RWPE2 (cell line): Measurements from ENCODE around the gene SLC13A1.

Experiments
- ATAC-seq: fragments of 200-7000 bp; cut with Tn5 transposase; 3 replicates; pipeline ENCODE4 v1.9.1; 2021; ENCODE audit warnings: low read depth
- DNase-seq: peaks from one replicate; pipeline ENCODE4 v3.0.0-alpha.2; 2020; ENCODE audit warnings: low spot score
- H3K27ac ChIP-seq: fragments of 450-650 bp; 2 replicates; pipeline ENCODE4 v1.5.1; 2017; ENCODE audit warnings: mild to moderate bottlenecking; ENCODE audit not compliant: poor library complexity, severe bottlenecking
- H3K27me3 ChIP-seq: fragments of 250-450 bp; sonication (Bioruptor Pico); 2 replicates; pipeline ENCODE4 v1.5.1; 2021; ENCODE audit warnings: mild to moderate bottlenecking, moderate library complexity; ENCODE audit not compliant: insufficient read depth, poor library complexity, severe bottlenecking
- H3K36me3 ChIP-seq: fragments of 250-450 bp; sonication (Bioruptor Pico); 2 replicates; pipeline ENCODE4 v1.5.1; 2020; ENCODE audit warnings: low read depth, mild to moderate bottlenecking, moderate library complexity
- H3K4me1 ChIP-seq: fragments of 250-450 bp; sonication (Bioruptor Pico); 2 replicates; pipeline ENCODE4 v1.5.1; 2021; ENCODE audit warnings: mild to moderate bottlenecking, moderate library complexity; ENCODE audit not compliant: insufficient read depth, poor library complexity, severe bottlenecking
- H3K4me3 ChIP-seq: fragments of 250-450 bp; sonication (Bioruptor Pico); 2 replicates; pipeline ENCODE4 v1.5.1; 2021; ENCODE audit warnings: mild to moderate bottlenecking, moderate library complexity; ENCODE audit not compliant: severe bottlenecking
- H3K9me3 ChIP-seq: fragments of 250-450 bp; sonication (Bioruptor Pico); 2 replicates; pipeline ENCODE4 v1.5.1; 2021; ENCODE audit warnings: mild to moderate bottlenecking, moderate library complexity; ENCODE audit not compliant: severe bottlenecking
- TF ChIP-seq, protein P1 (sequence below): fragments of 450-650 bp; IDR thresholded peaks from one replicate; pipeline ENCODE4 v1.5.1; 2017; ENCODE audit warnings: mild to moderate bottlenecking, moderate library complexity; ENCODE audit not compliant: poor library complexity, severe bottlenecking

Gene SLC13A1

GRCh38 chr7:123210986-123211385 lies 11.2 kb upstream of the SLC13A1 start:
- no peaks in the 10 kb centered on the region for H3K36me3 ChIP-seq
- H3K27me3 ChIP-seq, result no peaks in the 10 kb centered on the region
- no peak overlapping the region for H3K4me3 ChIP-seq
- DNase-seq (no peak), ATAC-seq (no peak)
- no peaks in the 10 kb centered on the region for H3K9me3 ChIP-seq
- no peak overlapping the region for H3K27ac ChIP-seq
- TF ChIP-seq, protein P1, sequence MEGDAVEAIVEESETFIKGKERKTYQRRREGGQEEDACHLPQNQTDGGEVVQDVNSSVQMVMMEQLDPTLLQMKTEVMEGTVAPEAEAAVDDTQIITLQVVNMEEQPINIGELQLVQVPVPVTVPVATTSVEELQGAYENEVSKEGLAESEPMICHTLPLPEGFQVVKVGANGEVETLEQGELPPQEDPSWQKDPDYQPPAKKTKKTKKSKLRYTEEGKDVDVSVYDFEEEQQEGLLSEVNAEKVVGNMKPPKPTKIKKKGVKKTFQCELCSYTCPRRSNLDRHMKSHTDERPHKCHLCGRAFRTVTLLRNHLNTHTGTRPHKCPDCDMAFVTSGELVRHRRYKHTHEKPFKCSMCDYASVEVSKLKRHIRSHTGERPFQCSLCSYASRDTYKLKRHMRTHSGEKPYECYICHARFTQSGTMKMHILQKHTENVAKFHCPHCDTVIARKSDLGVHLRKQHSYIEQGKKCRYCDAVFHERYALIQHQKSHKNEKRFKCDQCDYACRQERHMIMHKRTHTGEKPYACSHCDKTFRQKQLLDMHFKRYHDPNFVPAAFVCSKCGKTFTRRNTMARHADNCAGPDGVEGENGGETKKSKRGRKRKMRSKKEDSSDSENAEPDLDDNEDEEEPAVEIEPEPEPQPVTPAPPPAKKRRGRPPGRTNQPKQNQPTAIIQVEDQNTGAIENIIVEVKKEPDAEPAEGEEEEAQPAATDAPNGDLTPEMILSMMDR, result no peak
- H3K4me1 ChIP-seq, result no peaks in the 10 kb centered on the region

DNA sequence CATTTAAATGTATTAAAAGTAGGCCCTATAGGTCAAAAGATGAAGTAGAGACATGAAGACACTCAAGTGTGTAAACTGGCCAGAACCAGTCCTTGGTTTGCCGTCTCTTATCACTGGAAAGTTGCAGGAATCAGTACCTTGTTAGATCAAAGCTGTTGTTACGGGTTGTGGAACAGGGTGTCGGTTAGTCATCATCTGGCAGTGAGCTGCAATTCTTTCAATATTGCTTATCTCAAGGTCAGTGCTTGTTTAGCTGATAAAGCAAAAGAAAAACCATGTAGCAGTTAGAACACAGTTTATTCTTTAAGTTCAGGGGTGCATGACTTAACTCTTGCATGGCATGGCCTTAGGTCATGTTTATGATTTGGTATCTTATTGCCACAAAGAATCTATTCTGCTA lies 10.0 kb upstream of the SLC13A1 start:
- DNase-seq, result no peak
- Histone ChIP-seq H3K4me3 (no peak overlapping the region), H3K4me1 (no peaks in the 10 kb centered on the region), H3K27me3 (no peaks in the 10 kb centered on the region), H3K36me3 (no peaks in the 10 kb centered on the region), H3K9me3 (no peaks in the 10 kb centered on the region), H3K27ac (no peak overlapping the region)
- TF ChIP-seq, protein P1, result no peak
- no peak for ATAC-seq

DNA sequence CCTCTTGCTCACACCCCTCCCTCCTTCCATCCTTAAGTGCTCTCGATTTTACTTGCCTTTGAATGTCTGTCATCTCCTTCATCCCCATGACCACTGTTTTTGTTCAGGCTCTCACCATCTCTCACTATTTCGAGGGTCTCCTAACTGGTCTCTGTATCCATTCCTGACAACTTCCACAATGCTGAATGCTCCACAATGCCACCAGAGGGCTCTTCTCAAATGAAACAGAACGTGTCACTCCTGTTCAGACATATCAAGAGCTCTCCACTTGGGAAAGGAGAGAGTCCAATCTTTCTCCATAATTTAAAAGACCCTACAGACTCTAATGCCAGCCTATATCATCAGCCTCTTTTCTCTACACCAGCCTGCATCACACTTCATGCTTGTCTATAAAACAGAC lies 9.0 kb upstream of the SLC13A1 start:
- ATAC-seq (peak; percentile 59; the same call in 1 of the 3 replicates), DNase-seq (no peak)
- no peaks in the 10 kb centered on the region for H3K4me1 ChIP-seq
- no peak overlapping the region for H3K27ac ChIP-seq
- no peaks in the 10 kb centered on the region for H3K36me3 ChIP-seq
- TF ChIP-seq, protein P1, result peak; percentile 34
- no peaks in the 10 kb centered on the region for H3K27me3 ChIP-seq
- H3K9me3 ChIP-seq, result no peaks in the 10 kb centered on the region
- H3K4me3 ChIP-seq, result no peak overlapping the region

GRCh38 chr7:123204206-123204835 lies 4.6 kb upstream of the SLC13A1 start:
- DNase-seq (no peak), ATAC-seq (no peak)
- TF ChIP-seq, protein P1, result no peak
- H3K4me1 ChIP-seq, result no peaks in the 10 kb centered on the region
- no peaks in the 10 kb centered on the region for H3K36me3 ChIP-seq
- H3K27me3 ChIP-seq, result no peaks in the 10 kb centered on the region
- H3K9me3 ChIP-seq, result no peaks in the 10 kb centered on the region
- H3K27ac ChIP-seq, result no peak overlapping the region
- H3K4me3 ChIP-seq, result no peak overlapping the region

GRCh38 chr7:123201901-123202300 lies 2.1 kb upstream of the SLC13A1 start:
- Histone ChIP-seq H3K9me3 (no peaks in the 10 kb centered on the region), H3K4me1 (no peaks in the 10 kb centered on the region), H3K4me3 (no peak overlapping the region), H3K36me3 (no peaks in the 10 kb centered on the region), H3K27me3 (no peaks in the 10 kb centered on the region), H3K27ac (no peak overlapping the region)
- no peak for DNase-seq
- TF ChIP-seq, protein P1, result no peak
- no peak for ATAC-seq
